NCI-H748 (cell line): ENCODE measurements around the gene POLDIP2.
"Not testable (repeated sequence)": the region's sequence is repeated elsewhere in the genome, so short reads cannot be mapped to it uniquely, and the experiment has no call there.

Experiments used
- DNase-seq: peaks from one replicate; lab custom pipeline; 2025; ENCODE audit not compliant: unreplicated experiment; lab: John Stamatoyannopoulos, UW

Gene POLDIP2

DNA sequence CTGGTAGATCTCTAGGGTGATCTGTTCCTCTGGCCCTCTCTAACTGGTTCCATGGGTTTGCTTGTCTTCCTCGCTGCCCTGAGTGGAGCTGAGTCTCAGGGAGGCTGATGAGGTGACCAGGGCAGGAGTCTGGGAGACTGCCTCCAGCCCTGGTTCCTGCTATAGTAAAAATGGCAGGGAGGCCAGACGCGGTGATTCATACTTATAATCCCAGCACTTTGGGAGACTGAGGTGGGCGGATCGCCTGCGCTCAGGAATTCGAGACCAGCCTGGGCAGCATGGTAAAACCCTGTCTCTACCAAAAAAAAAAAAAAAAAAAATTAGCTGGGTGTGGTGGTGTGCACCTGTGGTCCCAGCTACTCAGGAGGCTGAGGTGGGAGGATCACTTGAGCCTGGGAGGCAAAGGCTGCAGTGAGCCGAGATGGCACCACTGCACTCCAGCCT is 18.5 kb downstream of the POLDIP2 start:
- DNase-seq = not testable (repeated sequence)

- DNase-seq = no peak
Observed at GRCh38 chr17:28338056-28338768, 19.1 kb downstream of the POLDIP2 start.

DNA sequence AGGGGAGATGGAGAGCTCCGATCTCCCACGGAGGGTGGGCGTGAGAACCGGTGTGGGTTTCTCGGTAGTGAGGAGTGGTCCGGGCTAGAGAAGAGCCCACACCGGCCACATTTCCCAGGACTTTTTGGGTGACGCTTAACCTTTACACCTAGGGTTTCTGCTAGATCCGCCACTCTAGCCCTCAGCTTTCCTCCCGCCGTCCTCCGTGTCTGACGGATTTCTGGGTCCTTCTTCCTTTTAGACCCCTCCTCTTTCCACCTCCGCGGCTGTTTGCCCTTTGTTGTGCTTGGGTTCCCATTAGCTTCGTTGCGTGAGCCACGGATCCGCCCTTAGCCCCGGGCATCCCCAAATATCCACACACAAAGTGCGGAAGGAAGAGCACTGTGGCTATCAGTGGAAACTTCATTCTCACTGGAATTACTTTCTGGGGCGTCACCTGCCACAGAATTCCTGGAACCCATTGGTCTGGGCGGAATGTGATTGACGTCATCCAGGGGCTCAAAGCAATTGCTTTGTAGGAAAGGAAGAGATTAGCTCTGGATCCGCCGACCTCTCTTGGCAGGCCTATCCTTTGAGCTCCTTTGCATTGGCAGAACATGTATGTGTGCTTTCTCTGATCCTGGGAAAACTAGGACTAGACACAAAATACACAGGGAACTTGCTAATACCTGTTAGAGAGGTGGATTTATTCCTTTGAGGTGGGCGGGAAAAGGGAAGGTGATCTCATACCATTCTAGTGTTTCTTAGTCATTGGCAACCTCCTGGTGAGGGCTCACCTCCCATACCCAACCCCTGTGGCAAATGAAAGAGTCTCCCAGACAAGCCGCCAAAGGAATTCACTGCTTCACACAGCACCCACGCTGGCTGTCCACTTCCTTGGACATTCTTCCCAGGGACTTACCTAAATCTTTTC is 21.1 kb downstream of the POLDIP2 start:
- DNase-seq = peak; percentile 85

GRCh38 chr17:28335201-28335958 is 21.9 kb downstream of the POLDIP2 start, which contains the start of the genes IFT20 and TNFAIP1:
Gene IFT20 (minus strand): TSS chr17:28335472. CDS start chr17:28331985, 3,487 bp downstream.
Gene TNFAIP1 (plus strand): TSS chr17:28335761. CDS start chr17:28339522, 3,761 bp downstream.
- peak; percentile 100 for DNase-seq

- no peak for DNase-seq
Observed at GRCh38 chr17:28334666-28335200, 22.6 kb downstream of the POLDIP2 start.

DNA sequence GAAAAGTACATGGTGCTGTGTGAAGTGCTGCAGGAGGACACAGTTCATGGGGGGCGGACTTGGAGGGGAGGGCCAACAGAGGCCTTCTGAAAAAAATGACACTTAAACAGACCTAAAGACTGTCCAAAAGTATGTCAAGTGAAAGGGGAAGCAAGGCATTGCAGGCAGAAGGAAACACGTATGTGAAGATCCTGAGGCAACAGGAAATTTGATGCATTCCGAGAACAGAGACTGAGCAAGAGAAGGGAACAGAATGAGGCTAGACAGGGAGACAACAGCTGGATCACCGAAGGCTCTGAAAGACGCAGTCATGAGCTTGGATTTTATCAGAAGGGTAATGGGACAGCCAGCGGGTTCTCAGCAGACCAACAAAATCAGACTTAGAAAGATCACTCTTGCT is 23.2 kb downstream of the POLDIP2 start:
- no peak for DNase-seq

DNA sequence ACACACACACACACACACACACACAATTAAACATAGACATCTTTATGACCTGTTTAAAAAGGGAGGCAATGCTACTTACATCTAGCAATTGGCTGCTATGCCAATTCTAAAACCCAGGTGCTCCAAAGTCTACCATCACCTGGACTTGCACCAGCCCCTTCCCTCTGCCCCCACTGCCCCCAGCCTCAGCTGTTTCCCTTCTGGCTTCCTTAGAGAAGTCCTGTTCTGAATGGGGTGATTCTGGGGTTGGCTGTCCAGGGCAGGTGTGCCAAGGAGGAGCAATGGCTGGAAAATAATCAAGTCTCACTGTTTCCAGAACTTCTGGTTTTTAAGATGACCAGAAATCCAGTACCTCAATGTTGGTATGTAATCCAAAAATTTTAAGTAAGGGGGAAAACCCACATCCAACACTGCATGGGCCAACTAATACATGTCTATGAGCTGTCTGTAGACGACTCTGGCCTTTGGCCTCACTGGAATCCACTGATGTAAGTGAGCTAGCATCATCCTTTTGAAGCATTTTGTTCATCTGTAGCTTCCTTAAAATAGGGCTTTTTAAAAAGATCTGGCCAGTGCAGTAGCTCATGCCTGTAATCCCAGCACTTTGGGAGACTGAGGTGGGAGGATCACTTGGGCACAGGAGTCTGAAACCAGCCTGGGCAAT is 24.1 kb downstream of the POLDIP2 start:
- DNase-seq = no peak

DNA sequence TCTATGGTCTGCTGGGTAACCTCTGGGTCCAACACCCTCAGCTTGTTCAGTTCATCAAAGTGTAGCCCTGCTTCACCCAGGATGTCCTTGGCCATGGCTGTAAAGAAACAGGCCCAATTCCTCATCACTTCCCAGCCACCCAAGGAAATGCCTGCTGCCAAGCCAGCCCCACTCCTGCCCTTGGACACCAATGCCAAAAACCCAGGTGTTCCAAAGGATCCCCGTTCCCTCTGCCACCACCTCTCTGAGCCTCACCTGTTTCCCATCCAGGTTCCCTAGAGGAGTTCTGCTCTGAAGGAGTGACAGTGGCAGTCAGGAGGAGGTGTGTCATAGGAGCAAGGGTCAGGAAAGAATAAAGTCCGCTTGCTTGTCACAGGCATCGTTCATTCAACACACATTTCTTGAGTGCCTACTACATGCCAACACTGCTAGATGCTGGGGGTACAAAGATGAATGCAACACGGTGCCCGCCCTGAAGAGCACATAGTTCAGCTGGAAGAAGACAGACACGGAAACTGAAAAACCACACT is 25.4 kb downstream of the POLDIP2 start:
- no peak for DNase-seq

DNA sequence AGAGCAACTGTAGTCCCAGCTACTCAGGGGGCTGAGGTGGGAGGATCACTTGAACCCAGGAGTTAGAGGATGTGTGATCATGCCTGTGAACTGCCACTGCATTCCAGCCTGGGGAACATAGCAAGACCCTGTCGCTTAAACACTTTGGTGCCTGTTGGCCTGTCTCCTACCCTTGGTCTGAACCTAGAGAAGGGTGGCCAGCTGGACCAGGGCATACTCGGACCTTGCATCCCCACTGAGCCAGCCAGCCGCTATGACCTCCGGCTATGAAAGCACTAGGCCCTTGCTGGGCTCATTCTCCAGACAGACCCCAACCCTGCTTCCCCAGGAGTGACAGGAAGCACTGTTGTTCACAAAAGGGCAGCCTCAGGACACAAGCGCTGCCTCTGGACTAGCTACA is 26.7 kb downstream of the POLDIP2 start:
- no peak for DNase-seq

DNA sequence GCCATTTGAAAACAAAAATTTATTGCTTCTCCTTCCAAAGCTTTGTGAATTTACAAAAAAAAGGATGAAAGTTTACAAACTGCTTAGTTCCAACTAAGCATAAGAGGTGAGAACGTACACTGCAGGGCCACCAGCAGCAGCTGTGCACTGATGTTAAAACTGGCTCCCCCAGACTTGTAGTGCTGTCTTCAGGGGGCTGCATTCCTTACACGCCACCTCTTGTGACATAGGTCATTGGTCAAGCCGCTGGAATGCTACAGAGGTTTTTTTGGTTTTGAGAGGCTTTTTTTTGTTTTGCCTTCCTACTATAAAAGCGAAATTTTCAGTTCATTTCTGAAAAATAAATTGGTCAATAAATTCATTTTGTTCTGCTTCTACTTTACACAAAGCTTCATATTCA is 29.0 kb downstream of the POLDIP2 start:
- no peak for DNase-seq

- no peak for DNase-seq
Observed at GRCh38 chr17:28327709-28328108, 29.6 kb downstream of the POLDIP2 start.

DNA sequence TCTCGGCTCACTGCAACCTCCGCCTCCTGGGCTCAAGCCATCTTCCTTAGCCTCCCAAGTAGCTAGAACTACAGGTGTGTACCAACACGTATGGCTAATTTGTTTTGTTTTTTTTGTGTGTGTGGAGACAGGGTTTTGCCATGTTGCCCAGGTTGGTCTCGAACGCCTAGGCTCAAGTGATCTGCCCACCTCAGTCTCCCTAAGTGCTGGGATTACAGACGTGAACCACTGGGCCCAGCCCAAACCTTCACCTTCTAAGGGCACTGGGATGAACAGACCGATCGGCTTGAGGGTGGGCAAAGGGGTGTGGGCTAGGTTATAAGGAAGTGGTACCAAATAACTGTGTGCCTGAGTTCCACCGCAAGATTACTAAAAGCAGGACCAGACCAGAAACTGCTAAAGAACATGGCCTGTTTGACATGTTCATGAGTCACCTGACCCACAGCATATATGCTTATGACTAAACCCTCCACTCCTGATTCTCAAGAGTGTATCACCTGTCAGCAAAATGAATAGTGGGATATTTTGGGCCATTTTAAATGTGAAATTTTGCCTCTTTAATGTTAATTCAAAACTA is 30.2 kb downstream of the POLDIP2 start:
- DNase-seq = no peak

DNA sequence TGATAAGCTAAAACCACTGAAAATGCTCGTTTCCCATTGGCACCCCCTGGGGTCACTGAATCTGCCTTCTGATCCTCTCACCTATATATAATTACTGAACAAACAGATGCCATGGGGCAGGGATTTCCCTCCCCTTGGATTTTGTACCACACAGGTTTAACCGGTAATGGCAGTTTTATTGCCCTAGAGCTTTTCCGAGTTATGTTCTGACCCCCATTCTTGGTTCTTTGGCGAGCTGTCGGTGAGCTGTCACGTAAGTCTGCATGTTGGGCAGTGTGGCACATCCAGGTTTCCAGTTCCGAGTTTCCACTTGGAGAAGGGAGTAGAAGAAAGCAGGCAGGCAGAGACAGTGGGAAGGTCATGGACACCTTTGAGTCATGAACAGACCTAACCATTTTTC is 31.2 kb downstream of the POLDIP2 start:
- DNase-seq = peak; percentile 17

DNA sequence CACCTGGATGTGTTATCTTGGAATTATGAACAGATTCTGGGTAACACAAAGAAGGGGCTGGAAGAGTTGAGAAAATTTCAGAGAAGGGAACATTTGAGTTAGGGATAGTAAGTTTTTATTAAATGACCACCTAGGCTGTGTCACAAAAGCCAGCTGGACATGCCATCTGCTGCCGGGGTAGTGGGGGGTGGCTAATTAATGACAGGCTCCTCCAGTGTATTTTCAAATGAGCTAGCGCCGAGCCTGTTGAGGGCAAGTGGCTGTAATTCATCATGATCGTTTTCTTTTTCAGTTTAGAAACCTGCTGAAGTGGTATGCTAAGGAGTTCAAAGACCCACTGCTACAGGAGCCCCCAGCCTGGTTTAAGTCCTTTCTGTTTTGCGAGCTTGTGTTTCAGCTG is 32.1 kb downstream of the POLDIP2 start:
- no peak for DNase-seq

- no peak for DNase-seq
Observed at GRCh38 chr17:28324781-28325180, 32.5 kb downstream of the POLDIP2 start.

DNA sequence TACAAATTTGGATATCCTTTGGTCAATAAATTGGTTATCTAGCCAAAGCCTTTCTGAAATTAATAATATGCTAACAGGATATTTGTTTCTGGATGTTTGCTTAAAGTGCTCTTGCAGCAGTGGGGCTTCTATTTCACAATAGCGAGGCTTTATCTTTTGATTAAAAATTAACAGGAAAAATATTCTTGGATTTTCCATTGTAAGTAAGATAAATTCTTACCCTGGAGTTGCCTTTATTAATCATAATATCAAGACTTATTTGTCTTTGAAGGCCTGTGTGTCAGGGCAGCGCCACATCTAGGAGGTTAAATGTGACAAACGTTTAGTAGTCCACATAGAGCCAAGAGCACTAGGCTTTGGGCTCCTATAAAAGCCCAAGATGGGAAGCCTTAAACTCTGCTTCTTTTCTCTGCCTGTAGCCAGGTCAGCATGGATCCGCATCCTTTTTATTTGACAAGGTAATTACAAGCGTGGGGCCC is 33.0 kb downstream of the POLDIP2 start:
- DNase-seq = no peak

- DNase-seq = no peak
Observed at GRCh38 chr17:28320215-28321061, 36.9 kb downstream of the POLDIP2 start.

GRCh38 chr17:28319598-28319935 is 37.8 kb downstream of the POLDIP2 start:
- DNase-seq = peak; percentile 69
